SJCRH30 (cell line): ENCODE results near the gene HTRA3. TPM values are rescaled to one million over a fixed set of nuclear protein-coding genes. Genes with fewer than 3 reads are reported as not detected.

ENCODE experiments used
- DNase-seq, 2 experiments: peaks; one replicate each; pipeline ENCODE4 v3.0.0-alpha.2; 2015 to 2020
- H3K27ac ChIP-seq: fragments of 250-450 bp; sonication (Bioruptor Pico); 2 replicates; pipeline ENCODE4 v1.5.1; 2020; ENCODE audit warnings: mild to moderate bottlenecking, moderate library complexity
- H3K27me3 ChIP-seq: fragments of 250-450 bp; sonication (Bioruptor Pico); 2 replicates; pipeline ENCODE4 v1.5.1; 2020; ENCODE audit warnings: mild to moderate bottlenecking, moderate library complexity
- H3K36me3 ChIP-seq: fragments of 250-450 bp; sonication (Bioruptor Pico); 2 replicates; pipeline ENCODE4 v1.5.1; 2020; ENCODE audit warnings: mild to moderate bottlenecking, moderate library complexity
- H3K4me1 ChIP-seq: fragments of 250-450 bp; sonication (Bioruptor Pico); 2 replicates; pipeline ENCODE4 v1.5.1; 2020; ENCODE audit warnings: mild to moderate bottlenecking, moderate library complexity
- H3K4me3 ChIP-seq: fragments of 250-450 bp; sonication (Bioruptor Pico); 2 replicates; pipeline ENCODE4 v1.5.1; 2020; ENCODE audit warnings: mild to moderate bottlenecking, moderate library complexity
- H3K9me3 ChIP-seq: fragments of 250-450 bp; sonication (Bioruptor Pico); replicated peaks from 2 replicates; pipeline ENCODE4 v1.5.1; 2020; ENCODE audit warnings: mild to moderate bottlenecking, moderate library complexity
- total RNA-seq: library from RNA; depleted of rRNA; stranded (reverse); fragments of >200 nt; shearing (Covaris generic); gene quantifications from 2 replicates; pipeline ENCODE4 v1.2.3, GENCODE V29; 2014

HTRA3 gene
- total RNA-seq, 1 experiment from 2014 or later: 0.08 TPM

GRCh38 chr4:8229331-8229975 lies 40.1 kb upstream of the HTRA3 start:
- H3K36me3 ChIP-seq: peaks cover 13% of the 10 kb centered on the region
- no peak overlapping the region for H3K4me3 ChIP-seq
- H3K4me1 ChIP-seq: peaks cover 47% of the 10 kb centered on the region
- H3K27ac ChIP-seq: peak overlapping the region; percentile 64
- peak in 1 of 2 experiments; percentile 34 for DNase-seq
- H3K27me3 ChIP-seq: no peaks in the 10 kb centered on the region
- H3K9me3 ChIP-seq: no peaks in the 10 kb centered on the region

GRCh38 chr4:8230033-8230432 lies 39.5 kb upstream of the HTRA3 start:
- H3K27me3 ChIP-seq: no peaks in the 10 kb centered on the region
- H3K9me3 ChIP-seq: no peaks in the 10 kb centered on the region
- peaks cover 19% of the 10 kb centered on the region for H3K36me3 ChIP-seq
- H3K4me1 ChIP-seq: peaks cover 41% of the 10 kb centered on the region
- H3K27ac ChIP-seq: no peak overlapping the region
- DNase-seq: no peak
- no peak overlapping the region for H3K4me3 ChIP-seq

- peaks cover 24% of the 10 kb centered on the region for H3K36me3 ChIP-seq
These were observed 38.7 kb upstream of the HTRA3 start for GRCh38 chr4:8230891-8231290.

DNA sequence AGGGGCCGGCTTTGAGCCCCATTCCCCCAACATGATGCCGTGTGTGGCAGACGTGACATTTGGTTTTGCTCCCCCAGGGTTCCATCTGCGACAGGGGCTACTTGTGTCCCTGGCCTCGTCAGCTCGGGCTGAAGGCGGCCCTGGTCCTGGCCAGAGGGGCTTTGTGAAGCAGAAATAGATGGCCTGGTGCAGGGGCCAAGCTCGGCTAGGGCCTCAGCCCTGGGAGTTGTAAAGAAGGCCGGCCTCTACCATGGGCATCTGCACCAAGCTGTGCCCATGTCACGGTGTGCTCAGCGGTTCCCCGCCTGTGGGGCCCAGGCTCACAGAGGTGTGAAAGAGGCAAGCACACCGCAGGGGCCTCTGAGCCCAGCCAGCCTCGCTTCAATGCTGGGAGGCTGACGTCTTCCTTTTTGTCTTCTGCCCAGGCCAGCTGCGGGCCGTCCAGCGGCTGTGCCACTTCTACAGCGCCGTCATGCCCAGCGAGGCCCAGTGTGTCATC lies 38.0 kb upstream of the HTRA3 start:
- H3K27ac ChIP-seq: no peak overlapping the region
- H3K4me1 ChIP-seq: peaks cover 25% of the 10 kb centered on the region
- H3K36me3 ChIP-seq: peaks cover 25% of the 10 kb centered on the region
- H3K27me3 ChIP-seq: no peaks in the 10 kb centered on the region
- no peak for DNase-seq
- H3K9me3 ChIP-seq: no peaks in the 10 kb centered on the region
- H3K4me3 ChIP-seq: no peak overlapping the region

More at GRCh38 chr4:8230891-8231290, 38.7 kb upstream of the HTRA3 start:
- no peak for DNase-seq
- H3K27me3 ChIP-seq: no peaks in the 10 kb centered on the region
- no peak overlapping the region for H3K27ac ChIP-seq
- H3K4me1 ChIP-seq: peaks cover 32% of the 10 kb centered on the region
- H3K4me3 ChIP-seq: no peak overlapping the region
- H3K9me3 ChIP-seq: no peaks in the 10 kb centered on the region

- H3K27me3 ChIP-seq: no peaks in the 10 kb centered on the region
- no peaks in the 10 kb centered on the region for H3K9me3 ChIP-seq
These were observed 36.8 kb upstream of the HTRA3 start for GRCh38 chr4:8232748-8233147.

DNA sequence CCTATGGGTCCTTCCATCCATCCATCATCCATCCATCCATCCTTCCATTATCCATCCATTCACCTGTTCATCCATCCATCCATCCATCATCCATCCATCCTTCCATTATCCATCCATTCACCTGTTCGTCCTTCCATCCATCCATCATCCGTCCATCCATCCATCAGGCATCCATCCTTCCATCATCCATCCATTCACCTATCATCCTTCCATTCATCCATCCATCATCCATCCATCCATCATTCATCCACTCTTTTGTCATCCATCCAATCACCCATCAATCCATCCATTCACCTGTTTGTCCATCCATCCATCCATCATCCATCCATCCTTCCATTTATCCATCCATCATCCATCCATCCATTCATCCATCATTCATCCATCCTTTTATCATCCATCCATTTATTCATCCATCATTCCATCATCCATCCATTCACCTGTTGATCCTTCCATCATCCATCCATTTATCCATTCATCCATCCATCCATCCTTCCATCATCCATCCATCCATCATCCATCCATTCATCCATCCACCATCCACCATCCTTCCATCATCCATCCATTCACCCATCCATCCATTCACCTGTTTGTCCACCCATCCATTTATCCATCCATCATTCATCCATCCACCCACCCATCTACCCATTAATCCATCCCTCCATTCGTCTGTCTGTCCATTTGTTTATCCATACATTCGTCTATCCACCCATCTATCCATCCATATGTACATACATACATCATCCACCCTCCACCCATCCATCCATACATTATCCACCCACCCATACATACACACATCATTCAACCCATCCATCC lies 35.7 kb upstream of the HTRA3 start:
- Histone ChIP-seq H3K4me3 (no peak overlapping the region), H3K4me1 (peaks cover 3% of the 10 kb centered on the region), H3K36me3 (peaks cover 29% of the 10 kb centered on the region), H3K27ac (no peak overlapping the region), H3K9me3 (no peaks in the 10 kb centered on the region), H3K27me3 (no peaks in the 10 kb centered on the region)
- no peak for DNase-seq

More at GRCh38 chr4:8232748-8233147, 36.8 kb upstream of the HTRA3 start:
- peaks cover 14% of the 10 kb centered on the region for H3K4me1 ChIP-seq
- H3K4me3 ChIP-seq: no peak overlapping the region
- DNase-seq: no peak
- H3K36me3 ChIP-seq: peaks cover 29% of the 10 kb centered on the region
- H3K27ac ChIP-seq: no peak overlapping the region

DNA sequence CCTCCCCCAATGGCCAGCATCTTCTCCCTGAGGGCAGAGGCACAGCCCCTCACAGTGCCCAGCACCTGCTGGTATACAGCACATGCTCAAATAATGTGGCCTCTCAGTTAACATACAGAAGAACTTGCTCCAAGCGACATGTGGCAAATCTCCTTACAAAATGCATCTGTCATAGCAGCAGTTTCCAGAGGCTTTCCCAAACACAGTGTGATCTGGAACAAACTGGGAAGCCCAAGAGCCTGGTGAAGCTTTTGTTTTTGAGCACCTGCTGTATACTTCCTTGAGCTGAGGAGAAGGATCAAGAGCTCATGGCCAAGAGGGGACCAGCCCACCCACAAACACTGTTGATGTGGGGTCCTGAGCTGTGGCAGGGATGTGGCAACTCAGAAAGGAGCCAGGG lies 34.8 kb upstream of the HTRA3 start:
- Histone ChIP-seq H3K9me3 (no peaks in the 10 kb centered on the region), H3K36me3 (peaks cover 29% of the 10 kb centered on the region), H3K4me3 (no peak overlapping the region), H3K27ac (no peak overlapping the region), H3K27me3 (no peaks in the 10 kb centered on the region), H3K4me1 (no peaks in the 10 kb centered on the region)
- no peak for DNase-seq

GRCh38 chr4:8235224-8235623 lies 34.3 kb upstream of the HTRA3 start:
- Histone ChIP-seq H3K36me3 (peaks cover 29% of the 10 kb centered on the region), H3K4me3 (no peak overlapping the region), H3K4me1 (no peaks in the 10 kb centered on the region), H3K27me3 (no peaks in the 10 kb centered on the region), H3K27ac (no peak overlapping the region), H3K9me3 (no peaks in the 10 kb centered on the region)
- no peak for DNase-seq

DNA sequence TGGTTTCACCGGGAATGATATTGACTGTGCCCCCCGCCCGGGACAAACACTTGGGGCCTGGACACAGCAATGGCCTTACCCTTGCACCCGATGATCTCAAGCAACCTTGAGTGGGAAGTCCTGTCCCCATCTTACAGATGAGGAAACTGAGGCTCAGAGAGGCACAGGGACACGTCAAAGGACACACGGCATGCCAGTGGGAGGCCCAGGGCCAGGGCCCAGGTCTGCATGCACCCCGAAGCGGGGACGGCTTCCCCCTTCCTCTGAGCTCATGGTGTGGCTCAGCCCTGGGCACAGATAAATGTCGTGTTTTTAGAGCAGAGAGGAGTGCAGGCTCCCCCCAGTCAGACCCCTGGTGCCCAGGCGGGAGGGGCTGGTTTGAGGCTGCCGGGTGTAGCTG lies 33.9 kb upstream of the HTRA3 start:
- H3K9me3 ChIP-seq: no peaks in the 10 kb centered on the region
- no peak overlapping the region for H3K27ac ChIP-seq
- no peak overlapping the region for H3K4me3 ChIP-seq
- no peaks in the 10 kb centered on the region for H3K27me3 ChIP-seq
- DNase-seq: no peak
- peaks cover 29% of the 10 kb centered on the region for H3K36me3 ChIP-seq
- H3K4me1 ChIP-seq: no peaks in the 10 kb centered on the region

DNA sequence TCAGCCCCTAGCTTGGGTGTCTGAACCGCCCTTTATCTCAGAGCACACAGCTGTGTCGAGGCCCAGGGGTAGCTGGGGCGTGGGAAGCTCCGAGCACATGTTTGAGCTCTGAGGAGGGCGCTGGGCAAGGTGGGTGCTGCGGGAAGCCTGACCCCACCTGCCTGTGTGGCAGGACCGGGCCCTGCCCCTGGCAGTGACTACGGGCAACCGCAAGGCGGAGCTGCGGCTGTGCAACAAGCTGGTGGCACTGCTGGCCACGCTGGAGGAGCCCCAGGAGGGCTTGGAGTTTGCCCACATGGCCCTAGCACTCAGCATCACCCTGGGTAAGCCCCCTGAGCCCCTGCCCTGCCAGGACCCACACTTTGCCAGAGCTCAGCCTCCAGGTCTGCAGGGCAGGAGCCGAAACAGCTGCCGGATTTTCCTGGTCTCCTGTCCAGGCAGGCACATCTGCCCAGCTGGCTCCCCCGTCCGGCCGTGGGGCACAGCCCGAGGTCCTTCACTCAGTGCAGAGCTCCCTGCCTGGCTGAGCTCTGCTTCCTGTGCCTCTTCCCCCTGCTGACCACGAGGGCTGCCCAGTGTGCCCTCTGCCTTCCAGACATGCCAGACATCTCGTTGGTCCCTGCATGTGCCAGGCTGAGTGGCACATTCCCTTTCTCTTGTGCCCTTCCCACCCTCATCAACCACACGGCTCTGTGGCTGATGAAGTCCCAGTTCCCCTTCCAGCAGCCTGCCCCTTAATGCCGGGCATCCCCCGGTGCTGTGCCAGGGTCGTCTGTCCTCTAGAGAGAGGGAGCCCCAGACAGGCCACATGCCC lies 33.2 kb upstream of the HTRA3 start:
- H3K4me1 ChIP-seq: no peaks in the 10 kb centered on the region
- H3K36me3 ChIP-seq: peaks cover 29% of the 10 kb centered on the region
- DNase-seq: no peak
- no peaks in the 10 kb centered on the region for H3K9me3 ChIP-seq
- H3K4me3 ChIP-seq: no peak overlapping the region
- no peak overlapping the region for H3K27ac ChIP-seq
- H3K27me3 ChIP-seq: no peaks in the 10 kb centered on the region

DNA sequence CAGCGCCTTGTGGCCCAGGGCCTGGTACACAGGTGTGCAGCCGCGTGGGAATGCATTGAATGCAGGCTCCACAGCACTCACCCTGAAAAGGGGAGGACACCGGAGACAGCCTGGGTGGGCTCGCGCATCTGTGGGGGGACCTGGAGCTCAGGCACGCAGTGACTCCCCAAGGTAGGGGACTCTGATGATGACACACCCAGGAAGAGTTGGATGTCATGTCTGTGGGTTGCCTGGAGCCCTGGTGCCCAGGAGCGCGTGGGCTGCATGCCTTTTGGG lies 32.7 kb upstream of the HTRA3 start:
- no peak for DNase-seq
- no peaks in the 10 kb centered on the region for H3K27me3 ChIP-seq
- H3K27ac ChIP-seq: no peak overlapping the region

GRCh38 chr4:8237256-8237989 lies 32.1 kb upstream of the HTRA3 start:
- H3K4me1 ChIP-seq: peaks cover 1% of the 10 kb centered on the region
- no peaks in the 10 kb centered on the region for H3K9me3 ChIP-seq
- H3K27me3 ChIP-seq: no peaks in the 10 kb centered on the region
- H3K4me3 ChIP-seq: no peak overlapping the region
- H3K27ac ChIP-seq: no peak overlapping the region
- no peak for DNase-seq
- H3K36me3 ChIP-seq: peaks cover 29% of the 10 kb centered on the region

More for the DNA sequence above, 32.7 kb upstream of the HTRA3 start:
- Histone ChIP-seq H3K36me3 (peaks cover 29% of the 10 kb centered on the region), H3K4me1 (no peaks in the 10 kb centered on the region), H3K9me3 (no peaks in the 10 kb centered on the region), H3K4me3 (no peak overlapping the region)

DNA sequence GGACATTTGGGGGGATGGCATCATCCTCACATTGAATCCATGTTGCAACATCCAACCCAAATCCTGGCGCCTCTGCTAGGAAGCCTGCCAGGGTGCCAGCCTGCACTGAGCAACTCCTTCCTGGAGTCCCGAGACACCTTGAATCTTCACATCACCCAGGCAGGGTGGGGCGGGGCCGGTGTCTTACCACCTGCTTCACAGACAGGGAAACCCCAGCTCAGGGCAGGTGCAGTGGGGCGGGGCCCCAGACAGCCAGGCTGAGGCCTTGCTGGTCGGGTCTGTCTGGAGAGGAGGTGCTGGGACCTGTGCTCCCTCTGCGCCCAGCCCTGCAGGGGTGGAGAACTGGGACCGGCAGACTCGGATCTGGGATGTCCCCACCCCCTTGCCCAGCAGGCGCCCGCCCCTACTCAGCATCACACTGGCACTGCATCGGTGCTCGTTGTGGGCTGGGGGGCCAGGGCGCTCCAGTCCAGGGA lies 31.5 kb upstream of the HTRA3 start:
- Histone ChIP-seq H3K4me3 (no peak overlapping the region), H3K36me3 (peaks cover 29% of the 10 kb centered on the region), H3K27ac (no peak overlapping the region), H3K4me1 (peaks cover 7% of the 10 kb centered on the region), H3K9me3 (no peaks in the 10 kb centered on the region), H3K27me3 (no peaks in the 10 kb centered on the region)
- no peak for DNase-seq

GRCh38 chr4:8238515-8239053 lies 31.0 kb upstream of the HTRA3 start:
- Histone ChIP-seq H3K27ac (no peak overlapping the region), H3K36me3 (peaks cover 24% of the 10 kb centered on the region), H3K9me3 (no peaks in the 10 kb centered on the region), H3K4me3 (no peak overlapping the region), H3K27me3 (no peaks in the 10 kb centered on the region), H3K4me1 (peaks cover 7% of the 10 kb centered on the region)
- no peak for DNase-seq
